SK-N-SH treated with all-trans-retinoic acid at 6 μM for 48 hours (cell line): Measurements from ENCODE around the gene SRP54.

Source experiments
- ATAC-seq: fragments of 200-7000 bp; cut with Tn5 transposase; 3 replicates; pipeline ENCODE4 v1.9.1; 2020; ENCODE audit warnings: mild to moderate bottlenecking, moderate library complexity
- ARNTL ChIP-seq: fragments of 450-650 bp; formaldehyde crosslinking; IDR thresholded peaks from 2 replicates; pipeline ENCODE4 v1.5.0; 2020; ENCODE audit warnings: low read depth, mild to moderate bottlenecking, moderate library complexity, borderline replicate concordance
- BACH2 ChIP-seq: fragments of 250-450 bp; sonication (Bioruptor Pico); IDR thresholded peaks from 2 replicates; pipeline ENCODE4 v1.9.0; 2021; ENCODE audit warnings: mild to moderate bottlenecking, borderline replicate concordance
- CSDC2 ChIP-seq: fragments of 250-450 bp; sonication (Bioruptor Pico); IDR thresholded peaks from 2 replicates; pipeline ENCODE4 v1.5.0; 2020; ENCODE audit warnings: mild to moderate bottlenecking, moderate library complexity
- ESRRG ChIP-seq: fragments of 250-450 bp; sonication (Bioruptor Pico); IDR thresholded peaks from 2 replicates; pipeline ENCODE4 v1.6.1; 2021; ENCODE audit warnings: mild to moderate bottlenecking
- GLIS3 ChIP-seq: fragments of 250-450 bp; sonication (Bioruptor Pico); IDR thresholded peaks from 2 replicates; pipeline ENCODE4 v1.5.0; 2020; ENCODE audit warnings: mild to moderate bottlenecking, moderate library complexity
- ISL1 ChIP-seq: fragments of 250-450 bp; sonication (Bioruptor Pico); IDR thresholded peaks from 2 replicates; pipeline ENCODE4 v2.1.2; 2022; ENCODE audit warnings: mild to moderate bottlenecking, moderate library complexity
- OSR1 ChIP-seq: fragments of 250-450 bp; sonication (Bioruptor Pico); IDR thresholded peaks from 2 replicates; pipeline ENCODE4 v1.8.0; 2022; ENCODE audit warnings: moderate library complexity, mild to moderate bottlenecking, inconsistent platforms
- PPARA ChIP-seq: fragments of 250-450 bp; sonication (Bioruptor Pico); IDR thresholded peaks from 2 replicates; pipeline ENCODE4 v1.5.0; 2020; ENCODE audit warnings: mild to moderate bottlenecking, borderline replicate concordance
- RARB ChIP-seq: fragments of 250-450 bp; sonication (Bioruptor Pico); IDR thresholded peaks from 2 replicates; pipeline ENCODE4 v1.8.0; 2021; ENCODE audit warnings: mild to moderate bottlenecking, moderate library complexity
- SNAI2 ChIP-seq: fragments of 250-450 bp; sonication (Bioruptor Pico); IDR thresholded peaks from 2 replicates; pipeline ENCODE4 v1.5.0; 2020; ENCODE audit warnings: mild to moderate bottlenecking, moderate library complexity
- TCF4 ChIP-seq: fragments of 250-450 bp; sonication (Bioruptor Pico); IDR thresholded peaks from 2 replicates; pipeline ENCODE4 v1.8.0; 2021; ENCODE audit warnings: mild to moderate bottlenecking, moderate library complexity, borderline replicate concordance
- TOX ChIP-seq: fragments of 250-450 bp; sonication (Bioruptor Pico); IDR thresholded peaks from 2 replicates; pipeline ENCODE4 v1.8.0; 2021; ENCODE audit warnings: mild to moderate bottlenecking, moderate library complexity, borderline replicate concordance
- ZC3H10 ChIP-seq: fragments of 250-450 bp; sonication (Bioruptor Pico); IDR thresholded peaks from 2 replicates; pipeline ENCODE4 v1.5.1; 2021; ENCODE audit warnings: mild to moderate bottlenecking, moderate library complexity
- ZFP30 ChIP-seq: fragments of 450-650 bp; formaldehyde crosslinking; IDR thresholded peaks from 2 replicates; pipeline ENCODE4 v1.5.0; 2022; ENCODE audit warnings: mild to moderate bottlenecking, moderate library complexity
- ZNF565 ChIP-seq: fragments of 450-650 bp; formaldehyde crosslinking; conservative IDR thresholded peaks from 2 replicates; pipeline ENCODE4 v1.5.0; 2020; ENCODE audit warnings: low read depth, mild to moderate bottlenecking, moderate library complexity
- ZNF70 ChIP-seq: fragments of 450-650 bp; formaldehyde crosslinking; IDR thresholded peaks from 2 replicates; pipeline ENCODE4 v1.5.0; 2020; ENCODE audit warnings: mild to moderate bottlenecking, moderate library complexity
- ZNF8 ChIP-seq: fragments of 450-650 bp; formaldehyde crosslinking; IDR thresholded peaks from 2 replicates; pipeline ENCODE4 v1.5.0; 2020; ENCODE audit warnings: mild to moderate bottlenecking, moderate library complexity
- TF ChIP-seq, protein P1 (sequence below): fragments of 250-450 bp; sonication (Bioruptor Pico); IDR thresholded peaks from 2 replicates; pipeline ENCODE4 v1.5.1; 2020; ENCODE audit warnings: low read depth, mild to moderate bottlenecking, moderate library complexity
- TF ChIP-seq, protein P2 (sequence below): fragments of 250-450 bp; sonication (Bioruptor Pico); IDR thresholded peaks from 2 replicates; pipeline ENCODE4 v1.8.0; 2020; ENCODE audit warnings: mild to moderate bottlenecking, moderate library complexity, borderline replicate concordance
- TF ChIP-seq, protein P3 (sequence below): fragments of 250-450 bp; sonication (Bioruptor Pico); IDR thresholded peaks from 2 replicates; pipeline ENCODE4 v1.8.0; 2021; ENCODE audit warnings: low read depth, mild to moderate bottlenecking, moderate library complexity, borderline replicate concordance
- TF ChIP-seq, protein P4 (sequence below): fragments of 250-450 bp; sonication (Bioruptor Pico); IDR thresholded peaks from 2 replicates; pipeline ENCODE4 v1.5.1; 2021; ENCODE audit warnings: mild to moderate bottlenecking, moderate library complexity

SRP54 gene

DNA sequence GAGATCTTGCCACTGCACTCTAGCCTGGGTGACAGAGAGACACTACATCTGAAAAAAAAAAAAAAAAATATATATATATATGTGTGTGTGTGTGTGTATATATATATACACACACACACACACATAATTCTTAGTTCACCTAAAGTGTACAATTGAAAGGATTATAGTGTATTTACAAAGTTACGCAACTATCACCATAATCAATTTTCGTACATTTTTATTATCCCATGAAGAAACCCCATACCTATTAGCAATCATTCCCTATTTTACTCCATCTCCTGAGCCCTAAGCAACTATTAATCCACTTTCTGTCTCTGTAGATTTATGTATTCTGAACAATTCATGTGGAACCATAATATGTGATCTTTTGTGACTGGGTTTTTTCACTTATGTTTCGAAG is 4.4 kb downstream of the SRP54 start:
- no peak for TF ChIP-seq BACH2 (CRISPR knock-in tag)
- TF ChIP-seq ARNTL (CRISPR knock-in tag) = no peak
- no peak for TF ChIP-seq ZFP30 (CRISPR knock-in tag)
- no peak for TF ChIP-seq OSR1 (CRISPR knock-in tag)
- no peak for TF ChIP-seq ZC3H10 (CRISPR knock-in tag)
- TF ChIP-seq ESRRG = no peak
- TF ChIP-seq, protein P1, sequence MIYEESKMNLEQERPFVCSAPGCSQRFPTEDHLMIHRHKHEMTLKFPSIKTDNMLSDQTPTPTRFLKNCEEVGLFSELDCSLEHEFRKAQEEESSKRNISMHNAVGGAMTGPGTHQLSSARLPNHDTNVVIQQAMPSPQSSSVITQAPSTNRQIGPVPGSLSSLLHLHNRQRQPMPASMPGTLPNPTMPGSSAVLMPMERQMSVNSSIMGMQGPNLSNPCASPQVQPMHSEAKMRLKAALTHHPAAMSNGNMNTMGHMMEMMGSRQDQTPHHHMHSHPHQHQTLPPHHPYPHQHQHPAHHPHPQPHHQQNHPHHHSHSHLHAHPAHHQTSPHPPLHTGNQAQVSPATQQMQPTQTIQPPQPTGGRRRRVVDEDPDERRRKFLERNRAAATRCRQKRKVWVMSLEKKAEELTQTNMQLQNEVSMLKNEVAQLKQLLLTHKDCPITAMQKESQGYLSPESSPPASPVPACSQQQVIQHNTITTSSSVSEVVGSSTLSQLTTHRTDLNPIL (CRISPR knock-in tag) = no peak
- TF ChIP-seq, all 23 proteins: peak for 0
- no peak for ATAC-seq

DNA sequence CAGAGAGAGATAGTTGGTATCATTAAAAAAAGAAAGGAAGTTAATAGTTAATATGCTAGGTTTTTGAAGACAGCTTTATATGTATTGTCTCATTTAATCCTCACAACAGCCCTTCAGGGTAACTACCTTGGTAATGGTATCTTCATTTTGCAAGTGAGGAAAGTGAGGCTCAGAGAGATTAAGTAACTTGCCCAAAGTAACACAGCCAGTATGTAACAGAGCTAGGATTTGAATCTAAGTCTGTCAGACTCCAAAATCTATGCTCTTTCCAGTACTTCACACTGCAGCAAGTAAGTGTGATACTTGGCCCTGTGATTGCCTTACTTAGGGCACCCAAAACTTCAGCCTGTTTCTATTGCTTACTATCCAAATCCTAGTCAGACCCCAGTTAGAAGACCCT is 7.0 kb downstream of the SRP54 start:
- no peak for ATAC-seq
- TF ChIP-seq ZNF565 (CRISPR knock-in tag) = no peak
- TF ChIP-seq TOX (CRISPR knock-in tag) = no peak
- no peak for TF ChIP-seq SNAI2 (CRISPR knock-in tag)
- no peak for TF ChIP-seq ESRRG
- TF ChIP-seq, protein P2, sequence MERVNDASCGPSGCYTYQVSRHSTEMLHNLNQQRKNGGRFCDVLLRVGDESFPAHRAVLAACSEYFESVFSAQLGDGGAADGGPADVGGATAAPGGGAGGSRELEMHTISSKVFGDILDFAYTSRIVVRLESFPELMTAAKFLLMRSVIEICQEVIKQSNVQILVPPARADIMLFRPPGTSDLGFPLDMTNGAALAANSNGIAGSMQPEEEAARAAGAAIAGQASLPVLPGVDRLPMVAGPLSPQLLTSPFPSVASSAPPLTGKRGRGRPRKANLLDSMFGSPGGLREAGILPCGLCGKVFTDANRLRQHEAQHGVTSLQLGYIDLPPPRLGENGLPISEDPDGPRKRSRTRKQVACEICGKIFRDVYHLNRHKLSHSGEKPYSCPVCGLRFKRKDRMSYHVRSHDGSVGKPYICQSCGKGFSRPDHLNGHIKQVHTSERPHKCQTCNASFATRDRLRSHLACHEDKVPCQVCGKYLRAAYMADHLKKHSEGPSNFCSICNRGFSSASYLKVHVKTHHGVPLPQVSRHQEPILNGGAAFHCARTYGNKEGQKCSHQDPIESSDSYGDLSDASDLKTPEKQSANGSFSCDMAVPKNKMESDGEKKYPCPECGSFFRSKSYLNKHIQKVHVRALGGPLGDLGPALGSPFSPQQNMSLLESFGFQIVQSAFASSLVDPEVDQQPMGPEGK = no peak
- no peak for TF ChIP-seq ZNF70 (CRISPR knock-in tag)
- TF ChIP-seq CSDC2 (CRISPR knock-in tag) = no peak
- TF ChIP-seq ZFP30 (CRISPR knock-in tag) = no peak

DNA sequence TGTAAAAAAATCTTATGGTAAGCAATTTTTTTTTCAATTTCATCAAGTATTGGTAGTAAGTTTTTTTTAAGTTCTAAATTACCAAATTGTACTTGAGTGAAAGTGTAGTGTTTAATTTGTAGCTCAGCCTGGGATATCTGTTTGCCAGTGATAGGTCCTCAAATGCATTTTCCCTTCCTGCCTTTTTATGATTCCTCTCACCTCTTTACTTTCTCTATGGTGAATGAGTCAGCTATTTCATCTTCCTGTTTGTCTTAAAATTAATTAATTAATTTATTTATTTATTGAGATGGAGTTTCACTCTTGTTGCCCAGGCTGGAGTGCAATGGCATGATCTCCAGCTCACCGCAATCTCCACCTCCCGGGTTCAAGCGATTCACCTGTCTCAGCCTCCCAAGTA is 10.6 kb downstream of the SRP54 start:
- TF ChIP-seq, protein P3, sequence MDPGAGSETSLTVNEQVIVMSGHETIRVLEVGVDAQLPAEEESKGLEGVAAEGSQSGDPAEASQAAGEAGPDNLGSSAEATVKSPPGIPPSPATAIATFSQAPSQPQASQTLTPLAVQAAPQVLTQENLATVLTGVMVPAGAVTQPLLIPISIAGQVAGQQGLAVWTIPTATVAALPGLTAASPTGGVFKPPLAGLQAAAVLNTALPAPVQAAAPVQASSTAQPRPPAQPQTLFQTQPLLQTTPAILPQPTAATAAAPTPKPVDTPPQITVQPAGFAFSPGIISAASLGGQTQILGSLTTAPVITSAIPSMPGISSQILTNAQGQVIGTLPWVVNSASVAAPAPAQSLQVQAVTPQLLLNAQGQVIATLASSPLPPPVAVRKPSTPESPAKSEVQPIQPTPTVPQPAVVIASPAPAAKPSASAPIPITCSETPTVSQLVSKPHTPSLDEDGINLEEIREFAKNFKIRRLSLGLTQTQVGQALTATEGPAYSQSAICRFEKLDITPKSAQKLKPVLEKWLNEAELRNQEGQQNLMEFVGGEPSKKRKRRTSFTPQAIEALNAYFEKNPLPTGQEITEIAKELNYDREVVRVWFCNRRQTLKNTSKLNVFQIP = no peak
- no peak for TF ChIP-seq TOX (CRISPR knock-in tag)
- TF ChIP-seq PPARA (CRISPR knock-in tag) = no peak
- TF ChIP-seq ESRRG = no peak
- TF ChIP-seq SNAI2 (CRISPR knock-in tag) = no peak
- TF ChIP-seq, protein P2 = no peak
- TF ChIP-seq, protein P1 (CRISPR knock-in tag) = no peak
- TF ChIP-seq ZNF8 (CRISPR knock-in tag) = no peak
- TF ChIP-seq GLIS3 (CRISPR knock-in tag) = no peak
- no peak for TF ChIP-seq ZC3H10 (CRISPR knock-in tag)
- no peak for ATAC-seq

DNA sequence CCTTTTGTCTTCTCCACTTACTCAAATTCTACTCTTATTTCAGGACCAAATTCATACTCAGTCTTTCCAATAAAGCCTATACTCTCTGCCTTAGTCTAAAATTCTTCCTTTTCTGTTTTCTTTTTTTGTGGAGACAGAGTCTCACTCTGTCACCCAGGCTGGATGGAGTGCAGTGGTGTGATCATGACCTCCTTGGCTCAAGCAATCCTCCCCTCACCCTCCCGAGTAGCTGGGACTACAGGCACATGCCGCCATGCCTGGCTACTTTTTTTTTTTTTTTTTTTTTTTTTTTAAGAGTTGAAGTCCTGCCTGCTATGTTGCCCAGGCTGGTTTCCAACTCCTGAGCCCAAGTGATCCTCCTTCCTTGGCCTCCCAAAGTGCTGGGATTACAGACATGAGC is 11.9 kb downstream of the SRP54 start:
- no peak for ATAC-seq
- TF ChIP-seq ZNF8 (CRISPR knock-in tag) (no peak), ISL1 (CRISPR knock-in tag) (no peak), TCF4 (CRISPR knock-in tag) (no peak), RARB (CRISPR knock-in tag) (no peak), PPARA (CRISPR knock-in tag) (no peak), TOX (CRISPR knock-in tag) (no peak), GLIS3 (CRISPR knock-in tag) (no peak), BACH2 (CRISPR knock-in tag) (no peak), OSR1 (CRISPR knock-in tag) (no peak), SNAI2 (CRISPR knock-in tag) (no peak), CSDC2 (CRISPR knock-in tag) (no peak), ESRRG (no peak), ZFP30 (CRISPR knock-in tag) (no peak), ZNF565 (CRISPR knock-in tag) (no peak)
- TF ChIP-seq, protein P4, sequence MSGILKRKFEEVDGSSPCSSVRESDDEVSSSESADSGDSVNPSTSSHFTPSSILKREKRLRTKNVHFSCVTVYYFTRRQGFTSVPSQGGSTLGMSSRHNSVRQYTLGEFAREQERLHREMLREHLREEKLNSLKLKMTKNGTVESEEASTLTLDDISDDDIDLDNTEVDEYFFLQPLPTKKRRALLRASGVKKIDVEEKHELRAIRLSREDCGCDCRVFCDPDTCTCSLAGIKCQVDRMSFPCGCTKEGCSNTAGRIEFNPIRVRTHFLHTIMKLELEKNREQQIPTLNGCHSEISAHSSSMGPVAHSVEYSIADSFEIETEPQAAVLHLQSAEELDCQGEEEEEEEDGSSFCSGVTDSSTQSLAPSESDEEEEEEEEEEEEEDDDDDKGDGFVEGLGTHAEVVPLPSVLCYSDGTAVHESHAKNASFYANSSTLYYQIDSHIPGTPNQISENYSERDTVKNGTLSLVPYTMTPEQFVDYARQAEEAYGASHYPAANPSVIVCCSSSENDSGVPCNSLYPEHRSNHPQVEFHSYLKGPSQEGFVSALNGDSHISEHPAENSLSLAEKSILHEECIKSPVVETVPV (CRISPR knock-in tag) = no peak
- TF ChIP-seq, protein P3 = no peak
- TF ChIP-seq, protein P2 = no peak
